Smooth muscle cell (in vitro differentiated cells): ENCODE results near the gene SNX19. TPM values are rescaled to one million over a fixed set of nuclear protein-coding genes. Genes with fewer than 3 reads are reported as not detected.
"Not testable (repeated sequence)": the region's sequence is repeated elsewhere in the genome, so short reads cannot be mapped to it uniquely, and the experiment has no call there.

Experiments used
- DNase-seq: peaks from one replicate; lab custom pipeline; 2025; ENCODE audit not compliant: unreplicated experiment; lab: John Stamatoyannopoulos, UW
- H2AFZ ChIP-seq: fragments of 200-600 bp; sonication (generic); 2 replicates; pipeline ENCODE4 v1.6.0; 2016; ENCODE audit warnings: antibody characterized with exemption, low read depth, mild to moderate bottlenecking
- H3F3A ChIP-seq: fragments of 200-600 bp; sonication (generic); 2 replicates; pipeline ENCODE4 v1.6.0; 2017; ENCODE audit warnings: antibody characterized with exemption, low read depth
- H3K27ac ChIP-seq: fragments of 200-600 bp; sonication (generic); 2 replicates; pipeline ENCODE4 v1.5.1; 2016; ENCODE audit warnings: low read depth, mild to moderate bottlenecking
- H3K27me3 ChIP-seq: fragments of 200-600 bp; sonication (generic); 2 replicates; pipeline ENCODE4 v1.6.1; 2016; ENCODE audit warnings: low read depth, mild to moderate bottlenecking
- H3K36me3 ChIP-seq: fragments of 200-600 bp; sonication (generic); 2 replicates; pipeline ENCODE4 v1.5.1; 2016; ENCODE audit warnings: low read depth
- H3K4me1 ChIP-seq: fragments of 200-600 bp; sonication (generic); 2 replicates; pipeline ENCODE4 v1.5.1; 2016; ENCODE audit warnings: low read depth
- H3K4me2 ChIP-seq: fragments of 200-600 bp; sonication (generic); 2 replicates; pipeline ENCODE4 v1.6.0; 2016; ENCODE audit warnings: mild to moderate bottlenecking
- H3K4me3 ChIP-seq: fragments of 200-600 bp; sonication (generic); 2 replicates; pipeline ENCODE4 v1.5.1; 2016; ENCODE audit warnings: mild to moderate bottlenecking
- H3K79me2 ChIP-seq: fragments of 200-600 bp; sonication (generic); 2 replicates; pipeline ENCODE4 v1.6.0; 2016; ENCODE audit warnings: low read depth, mild to moderate bottlenecking
- H3K9ac ChIP-seq: fragments of 200-600 bp; sonication (generic); 2 replicates; pipeline ENCODE4 v1.6.0; 2016; ENCODE audit warnings: low read depth
- H3K9me3 ChIP-seq: fragments of 200-600 bp; sonication (generic); replicated peaks from 2 replicates; pipeline ENCODE4 v1.5.1; 2016; ENCODE audit warnings: low read depth
- H4K20me1 ChIP-seq: fragments of 200-600 bp; sonication (generic); 2 replicates; pipeline ENCODE4 v1.6.0; 2016; ENCODE audit warnings: low read depth
- CTCF ChIP-seq: fragments of 200-600 bp; sonication (generic); IDR thresholded peaks from 2 replicates; pipeline ENCODE4 v1.5.1; 2017; ENCODE audit warnings: borderline replicate concordance, mild to moderate bottlenecking, antibody characterized with exemption; ENCODE audit not compliant: insufficient read depth, poor library complexity, severe bottlenecking
- WGBS: methylation state at CpG from one replicate; pipeline ENCODE4 v1.1.7; 2016; ENCODE audit warnings: low lambda C conversion rate; 5-methylcytosine and 5-hydroxymethylcytosine counted together
- polyA plus RNA-seq: library from polyadenylated mRNA; unstranded; fragments of >200 nt; fragmentation: Nextera tagmentation; extraction: Ambion mirVana; gene quantifications from 2 replicates; pipeline ENCODE4 v1.2.1, GENCODE V29; 2016
- total RNA-seq: library from RNA; depleted of rRNA; stranded (reverse); fragments of >200 nt; gene quantifications from 2 replicates; pipeline ENCODE4 v1.2.3, GENCODE V29; 2014

The SNX19 gene
- total and polyA plus RNA-seq, 2 experiments from 2014 or later: 15.1 to 59.5 TPM

- H3K4me3 ChIP-seq: no peak overlapping the region
- no peak overlapping the region for H3K27ac ChIP-seq
- no peak for DNase-seq
- H3K36me3 ChIP-seq: no peaks in the 10 kb centered on the region
- H3K4me1 ChIP-seq: no peaks in the 10 kb centered on the region
- TF ChIP-seq CTCF: no peak
- no peak overlapping the region for H3K4me2 ChIP-seq
- no peaks in the 10 kb centered on the region for H3K79me2 ChIP-seq
- no peak overlapping the region for H2AFZ ChIP-seq
- WGBS: 100% methylated on average over 2 of the region's 2 CpGs
- no peaks in the 10 kb centered on the region for H3K9me3 ChIP-seq
- no peaks in the 10 kb centered on the region for H3F3A ChIP-seq
- H4K20me1 ChIP-seq: no peaks in the 10 kb centered on the region
- no peak overlapping the region for H3K9ac ChIP-seq
- no peaks in the 10 kb centered on the region for H3K27me3 ChIP-seq
Observed at GRCh38 chr11:130858215-130858614, 58.1 kb downstream of the SNX19 start.

- H3K4me1 ChIP-seq, DNase-seq, H3K9me3 ChIP-seq, H3K36me3 ChIP-seq, H3K4me3 ChIP-seq, H3K4me2 ChIP-seq, H3K27ac ChIP-seq, H3K79me2 ChIP-seq, H2AFZ ChIP-seq, H4K20me1 ChIP-seq, H3K9ac ChIP-seq, H3K27me3 ChIP-seq, H3F3A ChIP-seq: not testable (repeated sequence)
- WGBS: 91% methylated on average over 2 of the region's 2 CpGs
Observed at GRCh38 chr11:130855707-130856106, 60.6 kb downstream of the SNX19 start.

- no peak overlapping the region for H3K4me3 ChIP-seq
- H2AFZ ChIP-seq: no peak overlapping the region
- no peak for DNase-seq
- no peaks in the 10 kb centered on the region for H4K20me1 ChIP-seq
- H3K9ac ChIP-seq: no peak overlapping the region
- H3K27me3 ChIP-seq: no peaks in the 10 kb centered on the region
- no peak overlapping the region for H3K4me2 ChIP-seq
- H3K4me1 ChIP-seq: no peaks in the 10 kb centered on the region
- 94% methylated on average over 4 of the region's 4 CpGs for WGBS
- no peak for TF ChIP-seq CTCF
- no peaks in the 10 kb centered on the region for H3K79me2 ChIP-seq
- no peak overlapping the region for H3K27ac ChIP-seq
- no peaks in the 10 kb centered on the region for H3K36me3 ChIP-seq
- no peaks in the 10 kb centered on the region for H3F3A ChIP-seq
- no peaks in the 10 kb centered on the region for H3K9me3 ChIP-seq
Observed at GRCh38 chr11:130854483-130854882, 61.8 kb downstream of the SNX19 start.

- WGBS: 81% methylated on average over 8 of the region's 8 CpGs
- no peak for TF ChIP-seq CTCF
- no peaks in the 10 kb centered on the region for H3K4me1 ChIP-seq
Observed at GRCh38 chr11:130852589-130852988, 63.7 kb downstream of the SNX19 start.

More at GRCh38 chr11:130852589-130852988, 63.7 kb downstream of the SNX19 start:
- no peak overlapping the region for H2AFZ ChIP-seq
- no peak overlapping the region for H3K4me3 ChIP-seq
- H4K20me1 ChIP-seq: no peaks in the 10 kb centered on the region
- no peaks in the 10 kb centered on the region for H3K9me3 ChIP-seq
- no peaks in the 10 kb centered on the region for H3K79me2 ChIP-seq
- no peak overlapping the region for H3K4me2 ChIP-seq
- DNase-seq: no peak
- H3K36me3 ChIP-seq: no peaks in the 10 kb centered on the region
- no peaks in the 10 kb centered on the region for H3F3A ChIP-seq
- no peak overlapping the region for H3K27ac ChIP-seq
- H3K9ac ChIP-seq: no peak overlapping the region
- no peaks in the 10 kb centered on the region for H3K27me3 ChIP-seq
